GM19193 (cell line): Measurements from ENCODE around the gene RP2.

Experiments
- POLR2A ChIP-seq: IDR thresholded peaks from 4 replicates; pipeline ENCODE4 v1.6.1; 2011; ENCODE audit not compliant: insufficient read depth, insufficient read length; ENCODE audit errors: extremely low read depth

The RP2 gene

DNA sequence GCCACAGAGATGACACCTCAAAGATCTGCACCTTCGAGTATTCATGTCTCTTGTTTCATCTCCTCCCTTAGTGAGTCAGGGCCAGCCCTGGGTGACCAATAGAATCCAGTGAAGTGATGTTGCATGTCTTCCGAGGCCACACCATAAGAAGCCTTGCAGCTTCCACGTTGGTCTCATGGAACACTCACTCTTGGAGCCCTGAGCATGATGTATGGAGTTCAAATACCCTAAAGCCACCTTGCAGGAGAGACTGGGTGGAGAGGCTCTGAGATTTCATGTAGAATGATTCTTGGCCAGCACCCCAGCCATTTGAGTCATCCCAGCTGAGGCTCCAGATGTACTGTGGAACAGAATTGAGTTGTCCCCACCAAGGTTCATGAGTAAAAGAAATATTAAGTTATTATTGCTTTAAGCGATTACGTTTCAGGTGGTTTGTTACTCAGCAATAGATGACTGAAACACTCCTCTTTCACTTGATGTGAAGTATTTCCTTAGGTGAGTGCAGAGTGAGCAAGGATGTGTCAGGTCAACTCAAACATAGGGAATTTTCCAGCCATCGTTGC, 5.0 kb upstream of the RP2 start:
- no peak for TF ChIP-seq POLR2A

GRCh38 chrX:46837558-46838485, 979 bp downstream of the RP2 start:
- TF ChIP-seq POLR2A: no peak

DNA sequence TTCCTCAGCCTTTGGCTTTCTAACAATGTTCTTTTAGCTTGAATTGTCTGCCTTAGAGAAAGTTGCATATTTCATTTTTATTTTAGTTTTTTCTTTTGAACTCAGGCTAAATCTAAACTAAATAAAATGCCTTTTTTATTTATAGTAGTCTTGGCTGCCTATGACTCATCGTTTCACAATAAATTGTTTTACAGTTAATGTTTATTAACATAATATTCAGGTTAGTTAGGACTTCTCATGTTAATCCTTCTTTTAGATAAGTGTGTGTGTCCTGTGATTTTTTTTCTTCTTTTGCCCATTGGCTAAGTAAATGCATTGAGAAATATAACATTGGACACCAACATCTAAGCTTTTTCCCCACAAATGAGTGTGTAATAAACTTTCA, 1.6 kb downstream of the RP2 start:
- TF ChIP-seq POLR2A: no peak

- no peak for TF ChIP-seq POLR2A
Measured at GRCh38 chrX:46838974-46839480, 2.2 kb downstream of the RP2 start.

DNA sequence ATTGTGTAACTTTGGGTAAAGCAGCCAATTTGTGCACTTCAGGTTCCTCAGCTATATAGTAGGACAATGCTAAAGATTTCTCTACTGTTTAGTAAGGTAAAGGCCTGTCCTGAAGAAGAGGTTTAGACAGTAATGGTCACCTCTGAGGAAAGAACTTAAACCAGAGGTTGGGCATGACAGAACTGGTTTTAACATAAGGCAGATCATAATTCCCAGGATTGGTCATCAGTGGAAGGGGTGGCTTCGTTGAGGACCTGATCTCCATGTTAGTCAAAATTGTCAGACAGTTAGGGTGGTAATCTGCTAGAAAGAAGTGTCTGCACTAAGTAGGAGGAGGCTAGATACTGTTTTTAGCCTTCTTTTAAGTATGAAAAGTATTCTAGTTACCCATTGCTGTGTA, 4.1 kb downstream of the RP2 start:
- TF ChIP-seq POLR2A: no peak

- TF ChIP-seq POLR2A: no peak
Measured at GRCh38 chrX:46841346-46841745, 4.5 kb downstream of the RP2 start.

- no peak for TF ChIP-seq POLR2A
Measured at GRCh38 chrX:46844913-46845312, 8.1 kb downstream of the RP2 start.

GRCh38 chrX:46849933-46850332, 13.1 kb downstream of the RP2 start:
- TF ChIP-seq POLR2A: no peak

GRCh38 chrX:46850771-46851170, 13.9 kb downstream of the RP2 start:
- TF ChIP-seq POLR2A: no peak

DNA sequence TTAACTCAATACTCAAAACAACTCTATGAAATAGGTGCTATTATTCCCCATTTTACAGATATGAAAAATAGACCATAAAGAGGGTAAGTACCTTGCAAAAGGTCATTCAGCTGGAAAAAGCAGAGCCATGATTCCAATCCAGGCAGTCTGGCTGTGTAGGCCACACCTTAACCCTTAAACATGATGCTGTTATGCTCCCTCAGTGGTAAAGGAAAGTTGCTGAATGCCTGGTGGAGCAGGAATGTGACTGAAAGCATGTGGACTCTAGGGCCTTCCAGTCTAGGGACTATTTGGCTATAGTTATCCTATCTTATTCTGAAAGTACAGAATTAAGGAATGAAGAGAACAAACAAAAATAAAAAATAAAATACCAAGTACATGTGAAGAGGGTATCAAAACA, 19.6 kb downstream of the RP2 start:
- TF ChIP-seq POLR2A: no peak

DNA sequence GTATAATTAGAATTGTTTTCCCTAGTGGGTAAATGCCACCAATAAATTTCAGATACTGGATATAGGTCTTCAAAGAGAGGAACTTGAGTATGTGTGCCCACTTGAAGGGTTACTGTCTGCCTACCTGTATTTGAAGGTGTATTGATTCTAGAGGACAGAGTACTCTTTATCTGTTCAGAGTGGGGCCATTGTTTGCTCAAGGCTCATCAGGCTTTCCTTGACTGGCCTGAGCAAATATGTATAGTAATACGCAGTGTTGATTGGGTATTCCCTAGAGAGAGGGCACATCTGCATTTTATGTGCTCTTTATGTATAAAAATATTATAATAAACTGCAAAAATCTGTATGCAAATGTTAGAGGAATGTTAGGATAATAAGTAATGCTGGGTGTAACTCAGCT, 23.7 kb downstream of the RP2 start:
- no peak for TF ChIP-seq POLR2A

DNA sequence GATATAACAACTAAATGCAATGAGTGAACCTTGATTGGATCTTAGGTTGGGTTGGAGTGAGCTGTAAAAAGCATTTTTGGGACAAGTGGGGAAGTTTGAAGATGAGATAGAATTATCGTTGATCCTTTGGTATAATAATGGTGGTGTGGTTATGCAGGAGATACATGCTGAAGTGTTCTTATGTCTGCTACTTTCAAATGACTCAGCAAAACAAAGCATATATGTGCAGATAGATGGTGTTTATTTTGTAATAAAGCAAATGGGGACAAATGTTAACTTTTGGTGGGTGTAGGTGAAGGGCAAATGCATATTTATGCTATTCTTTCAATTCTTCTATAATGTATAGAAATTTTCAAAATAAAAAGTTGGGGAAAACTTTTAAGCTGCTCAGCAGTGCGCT, 26.2 kb downstream of the RP2 start:
- no peak for TF ChIP-seq POLR2A

GRCh38 chrX:46864606-46865005, 27.8 kb downstream of the RP2 start:
- no peak for TF ChIP-seq POLR2A

GRCh38 chrX:46865281-46865680, 28.4 kb downstream of the RP2 start:
- no peak for TF ChIP-seq POLR2A

GRCh38 chrX:46866726-46867125, 29.9 kb downstream of the RP2 start:
- TF ChIP-seq POLR2A: no peak

DNA sequence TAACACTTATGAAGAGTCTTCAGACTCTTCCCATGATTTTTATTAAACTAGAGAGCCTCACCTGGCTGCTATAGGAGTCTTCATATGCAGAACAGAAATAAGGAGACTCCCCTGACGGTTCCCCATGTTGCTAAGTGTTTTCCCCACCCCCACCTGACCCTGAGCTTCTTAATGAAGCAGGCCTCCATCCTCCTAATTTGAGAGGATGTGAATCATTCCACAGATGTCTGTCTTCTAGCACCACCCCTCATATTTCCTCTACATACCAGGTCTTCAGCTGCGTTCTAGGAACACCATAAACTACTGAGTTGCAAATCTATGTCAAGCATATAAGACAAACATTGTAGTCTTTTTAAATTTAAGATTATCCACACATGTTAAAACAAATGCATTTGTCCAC, 36.9 kb downstream of the RP2 start:
- no peak for TF ChIP-seq POLR2A

GRCh38 chrX:46876901-46877300, 40.1 kb downstream of the RP2 start:
- no peak for TF ChIP-seq POLR2A

GRCh38 chrX:46882266-46882665, 45.4 kb downstream of the RP2 start:
- TF ChIP-seq POLR2A: no peak
